ENCODE data around the gene CPNE5. TPM values are rescaled to one million over a fixed set of nuclear protein-coding genes. Genes with fewer than 3 reads are reported as not detected.

CPNE5 gene
- total RNA-seq, 1 experiment from 2014 or later, result 0.59 TPM

DNA sequence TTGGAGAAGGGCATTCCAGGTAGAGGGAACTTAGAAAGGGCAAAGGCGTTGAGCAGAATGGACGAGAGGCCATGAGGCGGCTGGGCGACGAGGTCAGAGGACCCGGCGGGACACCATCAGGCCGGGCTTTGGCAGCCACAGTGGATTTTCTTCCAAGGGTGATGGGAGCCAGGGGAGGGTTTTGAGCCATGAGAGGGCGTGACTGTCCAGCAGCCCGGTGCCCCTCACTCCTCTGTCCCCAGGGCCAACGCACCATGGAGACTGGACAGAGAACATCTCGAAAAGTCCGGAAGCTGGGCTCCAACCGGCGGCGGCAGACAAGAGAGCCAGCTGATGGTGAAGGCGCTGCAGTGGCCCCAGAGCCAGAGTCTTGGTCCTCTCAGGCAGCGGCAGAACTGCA lies 135.3 kb downstream of the CPNE5 start:
- DNase-seq, result no peak
- Histone ChIP-seq H3K9me3 (no peaks in the 10 kb centered on the region), H3K27me3 (no peaks in the 10 kb centered on the region), H3K4me3 (no peak overlapping the region), H3K36me3 (no peaks in the 10 kb centered on the region)

DNA sequence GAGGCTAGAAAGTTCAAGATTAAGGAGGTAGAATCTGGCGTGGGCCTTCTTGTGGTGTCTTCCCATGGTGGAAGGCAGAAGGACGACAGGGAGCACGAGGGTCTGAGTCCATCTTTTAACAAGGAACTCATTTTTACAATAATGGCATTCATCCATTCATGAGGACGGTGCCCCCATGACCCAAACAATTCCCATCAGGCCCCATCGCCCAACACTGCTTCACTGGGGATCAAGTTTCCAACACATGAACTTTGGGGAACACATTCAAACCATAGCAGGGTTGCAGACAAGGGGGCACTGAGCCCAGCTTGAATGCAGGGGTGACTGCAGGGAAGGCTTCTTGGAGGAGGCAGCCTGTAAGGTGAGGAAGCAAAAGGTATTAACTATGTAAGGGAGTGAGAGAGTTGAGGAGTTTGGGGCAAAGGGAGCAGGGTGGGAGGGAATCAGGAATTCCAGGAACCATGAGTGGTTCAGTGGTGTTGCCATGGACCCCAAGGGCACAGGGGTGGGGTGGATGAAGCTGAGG lies 136.1 kb downstream of the CPNE5 start:
- no peak for DNase-seq

DNA sequence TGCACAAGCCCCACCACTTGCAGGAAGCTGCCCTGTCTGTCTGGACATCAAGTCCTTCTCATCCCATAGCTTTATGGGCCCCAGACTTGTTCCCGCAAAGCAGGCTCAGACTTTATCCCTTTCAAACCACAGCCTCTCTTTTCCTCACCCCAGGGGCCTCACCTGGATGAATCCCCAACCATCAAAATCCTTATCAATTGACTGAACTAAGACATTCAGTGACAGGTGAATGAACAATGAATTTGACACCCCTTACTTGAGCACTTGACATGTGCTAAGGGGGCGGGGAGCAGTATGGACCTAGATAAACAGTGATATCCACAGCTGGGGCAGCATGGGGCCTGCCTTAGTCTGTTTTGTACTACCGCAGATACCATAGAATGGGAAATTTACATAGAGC lies 136.6 kb downstream of the CPNE5 start:
- H3K4me3 ChIP-seq, result no peak overlapping the region
- H3K27me3 ChIP-seq, result no peaks in the 10 kb centered on the region
- DNase-seq, result no peak
- H3K9me3 ChIP-seq, result no peaks in the 10 kb centered on the region
- H3K36me3 ChIP-seq, result no peaks in the 10 kb centered on the region

More for the DNA sequence above, 136.1 kb downstream of the CPNE5 start:
- Histone ChIP-seq H3K4me3 (no peak overlapping the region), H3K36me3 (no peaks in the 10 kb centered on the region), H3K9me3 (no peaks in the 10 kb centered on the region), H3K27me3 (no peaks in the 10 kb centered on the region)

DNA sequence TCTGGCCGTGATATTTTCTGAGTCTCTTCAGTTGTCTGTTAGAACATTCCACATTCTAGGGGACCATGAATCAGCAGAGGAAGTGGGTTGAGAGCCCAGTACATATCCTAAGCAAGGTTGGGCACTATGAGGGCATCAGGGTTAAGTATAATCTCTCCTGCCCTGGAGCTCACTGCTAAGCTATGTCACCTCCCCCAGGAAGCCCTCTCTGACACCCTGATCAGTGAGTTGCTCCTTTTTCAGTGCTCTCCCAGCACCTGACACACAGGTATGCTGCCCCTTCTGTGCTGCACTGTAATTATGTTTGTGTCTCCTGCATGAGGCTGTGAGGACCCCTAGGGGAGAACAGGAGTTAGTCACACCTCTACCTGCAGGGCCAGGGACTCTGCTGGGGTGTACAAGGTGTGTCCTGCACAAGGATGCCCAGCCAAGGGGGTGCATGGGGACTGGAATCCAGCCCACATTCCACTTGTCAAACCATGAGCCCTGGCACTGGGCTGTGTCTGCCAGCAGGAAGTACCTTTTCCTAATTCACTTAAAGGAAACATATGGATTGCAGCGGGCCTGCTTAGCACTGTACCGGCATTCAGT lies 137.7 kb downstream of the CPNE5 start:
- H3K9me3 ChIP-seq, result peaks cover 2% of the 10 kb centered on the region; the same call in 1 of the 2 replicates
- no peaks in the 10 kb centered on the region for H3K27me3 ChIP-seq
- H3K36me3 ChIP-seq, result no peaks in the 10 kb centered on the region
- no peak overlapping the region for H3K4me3 ChIP-seq
- DNase-seq, result no peak

DNA sequence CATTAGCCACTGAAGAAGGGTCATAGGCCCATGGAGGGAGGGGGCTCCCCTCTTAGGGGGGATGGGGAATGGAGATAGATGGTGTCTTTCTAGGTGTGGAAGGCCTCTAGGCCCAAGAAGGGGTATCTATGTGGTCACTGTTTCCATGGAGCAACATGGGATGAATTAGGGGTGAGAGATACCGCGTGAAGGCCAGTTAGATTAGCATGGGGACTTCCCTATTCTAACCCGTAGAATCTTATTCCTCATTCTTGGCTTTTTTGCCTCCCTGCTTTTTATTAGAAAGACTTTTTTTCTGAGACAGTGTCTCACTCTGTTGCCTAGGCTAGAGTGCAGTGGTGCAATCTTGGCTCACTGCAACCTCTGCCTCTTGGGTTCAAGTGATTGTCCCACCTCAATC lies 138.4 kb downstream of the CPNE5 start:
- Histone ChIP-seq H3K9me3 (peaks cover 2% of the 10 kb centered on the region; the same call in 1 of the 2 replicates), H3K27me3 (no peaks in the 10 kb centered on the region), H3K36me3 (no peaks in the 10 kb centered on the region), H3K4me3 (no peak overlapping the region)
- no peak for DNase-seq

DNA sequence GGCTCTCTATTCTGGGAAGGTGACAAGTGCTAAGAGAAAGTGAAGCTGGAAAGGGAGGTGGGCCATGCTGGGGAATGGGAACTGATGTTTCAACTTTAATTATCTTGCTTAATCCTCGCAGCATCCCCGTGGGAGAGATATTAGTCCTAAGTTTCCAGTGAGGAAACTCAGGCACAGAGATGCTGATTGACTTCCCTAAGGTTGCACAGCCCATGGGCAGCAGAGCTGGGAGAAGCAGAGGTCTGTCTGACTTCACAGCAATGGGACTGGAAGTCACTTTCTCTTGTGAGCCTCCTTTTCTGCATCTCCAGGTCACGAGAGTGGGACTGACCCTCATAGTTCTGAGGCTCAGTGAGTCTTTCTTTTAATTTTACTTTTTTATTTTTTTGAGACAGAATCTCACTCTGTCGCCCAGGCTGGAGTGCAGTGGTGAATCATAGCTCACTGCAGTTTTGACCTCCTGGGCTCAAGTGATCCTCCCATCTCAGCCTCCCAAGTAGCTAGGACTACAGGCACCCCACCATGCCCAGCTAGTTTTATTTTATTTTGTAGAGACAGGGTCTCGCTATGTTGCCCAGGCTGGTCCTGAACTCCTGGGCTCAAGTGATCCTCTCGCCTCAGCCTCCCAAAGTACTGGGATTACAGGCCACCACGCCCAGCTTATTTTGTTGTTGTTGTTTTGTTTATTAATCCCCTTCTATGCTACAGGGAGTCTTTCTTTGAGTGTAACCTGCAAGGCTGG lies 139.0 kb downstream of the CPNE5 start:
- no peak for DNase-seq
- no peaks in the 10 kb centered on the region for H3K36me3 ChIP-seq
- H3K4me3 ChIP-seq, result no peak overlapping the region
- H3K9me3 ChIP-seq, result peaks cover 2% of the 10 kb centered on the region; the same call in 1 of the 2 replicates
- no peaks in the 10 kb centered on the region for H3K27me3 ChIP-seq

DNA sequence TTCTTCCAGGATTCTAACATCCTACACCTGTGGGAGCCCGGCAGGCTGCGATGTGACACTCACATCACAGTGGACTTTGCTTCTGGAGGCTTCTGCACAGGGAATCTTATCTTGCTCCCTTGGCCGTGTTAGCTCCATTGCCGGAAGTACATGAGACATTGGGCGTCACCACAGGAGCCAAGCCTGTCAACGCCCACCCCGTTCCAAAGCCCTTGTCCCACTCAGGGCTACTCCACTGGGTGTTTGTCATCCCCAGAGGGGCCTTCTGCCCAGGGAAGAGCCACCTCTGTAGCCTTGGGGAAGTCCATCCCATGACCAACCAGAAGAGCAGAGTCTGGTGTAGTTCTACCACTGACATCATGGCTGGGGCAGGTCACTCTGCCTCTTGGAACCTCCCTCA lies 139.9 kb downstream of the CPNE5 start:
- H3K36me3 ChIP-seq, result no peaks in the 10 kb centered on the region

DNA sequence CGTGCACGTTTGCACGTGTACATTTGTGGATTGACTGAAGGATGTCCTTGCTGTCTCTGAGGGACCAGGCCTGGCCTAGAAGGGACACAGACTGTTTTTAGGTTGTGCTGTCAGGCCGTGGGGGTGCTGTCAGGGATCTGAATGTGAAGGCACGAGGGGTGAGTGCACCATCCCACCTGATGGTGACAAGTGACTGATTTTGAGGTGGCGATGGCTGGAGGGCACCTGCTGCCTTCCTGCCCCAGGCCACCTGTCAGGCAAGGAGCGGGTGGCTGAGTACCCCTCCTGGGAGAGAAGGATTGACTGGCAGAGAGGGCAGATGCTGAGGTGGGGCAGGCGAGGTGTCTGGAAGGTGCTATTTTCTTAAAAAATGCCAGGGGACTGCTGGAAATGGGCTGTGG lies 140.4 kb downstream of the CPNE5 start:
- DNase-seq, result no peak
- H3K27me3 ChIP-seq, result no peaks in the 10 kb centered on the region

More for the DNA sequence above, 139.9 kb downstream of the CPNE5 start:
- DNase-seq, result no peak
- no peaks in the 10 kb centered on the region for H3K27me3 ChIP-seq
- no peak overlapping the region for H3K4me3 ChIP-seq
- H3K9me3 ChIP-seq, result peaks cover 2% of the 10 kb centered on the region; the same call in 1 of the 2 replicates

DNA sequence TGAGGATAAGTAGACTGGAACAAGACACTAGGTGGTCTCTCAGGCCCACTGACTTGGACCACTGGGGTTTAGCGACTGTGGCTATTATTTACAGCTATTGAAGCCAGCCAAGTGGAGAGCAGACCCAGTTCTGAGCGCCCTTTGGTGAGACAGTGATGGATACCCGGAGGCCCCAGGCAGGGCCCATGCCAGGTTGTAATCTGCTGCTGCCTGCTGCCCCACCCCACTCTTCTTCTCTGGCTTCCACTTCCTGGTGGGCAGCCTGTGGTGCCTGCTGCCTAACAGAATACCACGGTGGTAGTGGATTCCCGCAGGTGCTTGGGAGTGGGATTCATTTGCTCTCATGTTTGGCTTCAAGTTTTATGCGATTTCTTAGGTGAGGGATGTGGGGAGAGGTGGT lies 141.0 kb downstream of the CPNE5 start:
- no peaks in the 10 kb centered on the region for H3K36me3 ChIP-seq
- H3K4me3 ChIP-seq, result no peak overlapping the region
- DNase-seq, result no peak
- H3K9me3 ChIP-seq, result peaks cover 2% of the 10 kb centered on the region; the same call in 1 of the 2 replicates
- H3K27me3 ChIP-seq, result no peaks in the 10 kb centered on the region

More for the DNA sequence above, 140.4 kb downstream of the CPNE5 start:
- H3K4me3 ChIP-seq, result no peak overlapping the region
- peaks cover 2% of the 10 kb centered on the region; the same call in 1 of the 2 replicates for H3K9me3 ChIP-seq
- no peaks in the 10 kb centered on the region for H3K36me3 ChIP-seq

DNA sequence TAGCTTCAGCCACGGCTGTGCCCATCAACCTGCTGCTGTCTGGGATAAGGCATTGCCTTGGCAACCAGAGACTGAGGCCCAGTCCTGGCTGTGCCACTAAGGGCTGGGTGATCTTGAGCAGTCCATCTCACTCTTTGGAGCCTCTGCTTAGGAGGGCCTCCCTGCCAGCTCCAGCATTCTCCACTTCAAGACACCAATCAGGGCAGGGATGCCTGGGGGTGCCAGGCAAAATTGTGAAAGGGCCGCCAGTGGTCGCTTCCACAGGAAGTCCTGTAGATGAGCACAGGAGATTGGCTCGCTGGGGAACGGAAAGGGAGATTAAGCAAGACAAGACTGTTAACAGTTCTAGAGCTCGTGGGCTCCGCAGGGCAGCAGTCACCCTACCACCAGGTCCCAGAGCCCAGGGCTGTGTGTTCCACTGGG lies 141.8 kb downstream of the CPNE5 start, which contains the start of gene RAB44:
Gene RAB44, plus strand, starts transcription at position 346 of the 423 bp plus-strand sequence. CDS start 6,410 bp downstream, outside the sequence.
- DNase-seq, result no peak
- Histone ChIP-seq H3K9me3 (peaks cover 2% of the 10 kb centered on the region; the same call in 1 of the 2 replicates), H3K4me3 (no peak within 1 kb of the TSS), H3K36me3 (no peaks in the 10 kb centered on the region), H3K27me3 (no peaks in the 10 kb centered on the region)

DNA sequence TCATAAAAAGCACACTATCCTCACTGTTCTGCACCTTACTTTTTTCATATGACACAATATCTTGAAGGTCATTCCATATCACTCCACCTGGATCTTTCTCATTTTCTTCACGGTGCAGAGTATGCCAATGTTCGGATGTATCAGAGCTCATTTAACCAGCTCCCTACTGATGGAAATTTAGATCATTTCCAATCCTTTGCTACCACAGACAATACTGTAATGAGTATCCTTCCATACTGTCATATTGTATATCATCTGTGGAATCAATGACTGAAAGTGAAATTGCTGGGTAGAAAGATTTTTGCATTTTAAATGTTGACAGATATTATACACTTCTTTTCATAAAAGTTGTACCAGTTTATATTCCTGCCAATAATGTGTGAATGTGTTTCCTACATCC lies 143.8 kb downstream of the CPNE5 start:
- H3K36me3 ChIP-seq, result no peaks in the 10 kb centered on the region
- no peak for DNase-seq
- H3K9me3 ChIP-seq, result peaks cover 2% of the 10 kb centered on the region; the same call in 1 of the 2 replicates
- H3K4me3 ChIP-seq, result no peak overlapping the region
- no peaks in the 10 kb centered on the region for H3K27me3 ChIP-seq

DNA sequence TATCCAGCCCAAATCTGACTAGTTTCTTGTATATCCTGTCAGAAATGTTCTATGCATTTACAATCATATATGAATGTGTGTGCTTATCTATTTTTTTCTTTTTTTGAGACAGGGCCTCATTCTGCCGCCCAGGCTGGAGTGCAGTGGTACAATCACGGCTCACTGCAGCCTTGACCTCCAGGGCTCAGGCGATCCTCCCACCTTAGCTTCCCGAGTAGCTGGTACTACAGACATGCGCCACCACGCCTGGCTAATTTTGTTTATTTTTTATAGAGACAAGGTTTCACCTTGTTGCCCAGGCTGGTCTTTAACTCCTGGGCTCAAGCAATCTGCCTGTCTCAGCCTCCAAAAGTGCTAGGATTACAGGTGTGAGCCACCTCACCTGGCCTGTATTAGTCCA lies 144.6 kb downstream of the CPNE5 start:
- H3K36me3 ChIP-seq, result no peaks in the 10 kb centered on the region
- no peaks in the 10 kb centered on the region for H3K27me3 ChIP-seq
- peaks cover 2% of the 10 kb centered on the region; the same call in 1 of the 2 replicates for H3K9me3 ChIP-seq
- H3K4me3 ChIP-seq, result no peak overlapping the region
- no peak for DNase-seq

DNA sequence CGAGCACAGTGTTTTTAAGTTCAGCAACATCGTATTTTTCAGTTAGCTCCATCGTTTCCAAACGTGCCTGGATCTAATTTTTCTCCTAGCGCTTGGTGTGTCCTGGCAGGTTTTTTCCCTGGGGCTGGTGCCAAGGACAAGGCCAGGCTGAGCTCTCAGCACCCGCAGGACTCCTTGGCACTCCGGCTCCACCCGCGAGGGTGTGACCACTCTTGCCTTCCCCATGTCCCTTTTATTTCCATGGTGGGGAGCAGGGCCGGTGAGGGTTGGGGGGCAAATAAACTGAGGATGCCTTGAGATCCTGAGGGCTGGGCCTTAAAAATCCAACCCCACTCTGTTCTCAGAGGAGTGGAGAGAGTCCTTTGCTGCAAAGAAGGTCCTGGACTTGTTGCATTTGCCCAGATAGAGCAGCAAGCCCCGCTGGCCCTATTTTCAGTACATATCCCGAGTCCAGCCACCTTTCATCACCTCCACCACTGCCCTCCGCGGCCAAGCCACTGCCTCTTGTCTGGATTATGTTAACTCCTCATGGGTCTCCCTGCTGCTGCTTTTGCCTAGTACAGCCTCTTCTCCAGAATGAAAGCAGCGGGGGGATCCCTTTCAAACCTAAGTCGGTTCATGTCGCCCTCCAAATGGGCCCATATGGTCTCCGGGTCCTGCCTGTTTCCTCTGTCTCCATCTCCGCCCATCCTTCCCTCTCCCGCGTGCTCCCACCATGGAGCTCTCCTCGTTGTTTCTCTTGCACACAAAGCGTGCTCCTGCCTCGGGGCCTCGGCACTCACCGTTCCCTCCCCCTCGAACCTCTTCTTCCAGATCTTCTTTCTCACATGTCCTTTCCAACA lies 146.2 kb downstream of the CPNE5 start:
- no peaks in the 10 kb centered on the region for H3K36me3 ChIP-seq
- H3K4me3 ChIP-seq, result no peak overlapping the region
- peak; percentile 28 for DNase-seq
- H3K9me3 ChIP-seq, result peaks cover 2% of the 10 kb centered on the region; the same call in 1 of the 2 replicates
- H3K27me3 ChIP-seq, result no peaks in the 10 kb centered on the region

DNA sequence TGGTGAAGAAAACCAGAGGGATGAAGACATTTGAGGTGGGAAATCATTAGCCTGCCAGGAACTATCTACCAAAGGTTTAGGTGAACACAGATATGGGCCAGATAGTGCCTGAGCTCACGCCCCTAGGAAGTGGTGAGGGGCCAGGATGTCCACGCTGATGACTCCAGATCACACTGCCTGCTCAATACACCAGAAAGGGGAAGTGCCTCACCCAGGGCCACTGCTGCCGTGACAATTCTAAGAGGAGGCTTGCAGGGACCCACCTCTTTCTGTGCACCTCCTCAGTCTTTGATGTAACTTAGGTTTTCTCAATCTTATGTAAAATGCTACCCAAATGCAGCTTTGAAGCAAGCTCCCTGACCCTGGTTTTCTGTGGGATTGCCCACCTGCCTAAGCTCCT lies 147.0 kb downstream of the CPNE5 start:
- Histone ChIP-seq H3K36me3 (no peaks in the 10 kb centered on the region), H3K27me3 (no peaks in the 10 kb centered on the region), H3K9me3 (peaks cover 2% of the 10 kb centered on the region; the same call in 1 of the 2 replicates), H3K4me3 (no peak overlapping the region)
- DNase-seq, result no peak

DNA sequence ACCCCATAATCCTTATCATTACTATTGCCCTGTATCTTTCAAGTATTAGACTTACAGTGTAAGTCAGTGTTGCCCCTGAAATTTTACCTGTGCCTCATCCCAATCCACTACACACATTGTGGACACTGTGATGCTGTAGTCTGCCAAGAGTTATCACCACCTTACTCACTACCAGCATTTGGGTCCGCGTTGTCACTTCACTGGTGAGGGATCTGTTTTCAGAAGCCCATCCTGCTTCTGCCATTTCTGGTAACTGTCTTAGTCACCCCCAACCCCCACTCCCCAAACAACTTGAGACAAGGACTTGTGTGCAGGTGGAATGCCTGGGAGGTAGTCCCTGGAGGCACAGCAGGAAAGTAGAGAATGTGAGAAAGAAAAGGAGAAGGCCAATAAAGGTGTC lies 147.6 kb downstream of the CPNE5 start:
- H3K36me3 ChIP-seq, result peaks cover 4% of the 10 kb centered on the region; the same call in 1 of the 2 replicates
- H3K4me3 ChIP-seq, result no peak overlapping the region
- no peaks in the 10 kb centered on the region for H3K9me3 ChIP-seq
- DNase-seq, result no peak
- no peaks in the 10 kb centered on the region for H3K27me3 ChIP-seq

DNA sequence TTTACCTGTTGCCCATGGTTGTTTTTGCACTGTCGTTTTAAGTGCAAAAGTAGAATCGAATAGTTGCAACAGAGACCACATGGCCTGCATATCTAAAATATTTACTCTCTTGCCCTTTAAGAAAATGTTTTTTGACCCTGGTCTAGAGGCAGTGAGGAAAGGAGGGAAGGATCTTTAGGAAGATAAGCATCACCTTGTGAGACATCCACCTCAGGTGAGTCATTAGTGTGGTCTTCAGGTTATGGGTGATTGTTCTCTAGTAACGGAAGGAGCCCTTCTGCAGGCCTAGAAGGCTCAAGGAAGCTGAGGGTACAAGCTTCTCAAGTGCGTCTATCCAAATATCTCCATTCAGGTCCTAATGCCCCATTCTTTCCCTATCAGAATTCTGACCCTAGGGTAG lies 148.2 kb downstream of the CPNE5 start:
- no peak overlapping the region for H3K4me3 ChIP-seq
- no peaks in the 10 kb centered on the region for H3K9me3 ChIP-seq
- DNase-seq, result no peak
- H3K36me3 ChIP-seq, result peaks cover 10% of the 10 kb centered on the region; the same call in 1 of the 2 replicates
- no peaks in the 10 kb centered on the region for H3K27me3 ChIP-seq
